Prostate gland (tissue), 2 donors: ENCODE data around the gene TTN. TPM values are rescaled to one million over a fixed set of nuclear protein-coding genes. Genes with fewer than 3 reads are reported as not detected.
"Not testable (repeated sequence)": the region's sequence is repeated elsewhere in the genome, so short reads cannot be mapped to it uniquely, and the experiment has no call there.

Experiments
- DNase-seq: peaks from one replicate; pipeline ENCODE4 v3.0.0-alpha.2; 2019; ENCODE audit warnings: low spot score
- H3K27ac ChIP-seq, 2 donors: fragments of 200-600 bp; sonication (generic); 2 replicates each; pipeline ENCODE4 v1.5.1; 2017 to 2019
- H3K27me3 ChIP-seq: fragments of 200-600 bp; sonication (generic); replicated peaks from 2 replicates; pipeline ENCODE4 v1.5.1; 2019; ENCODE audit not compliant: insufficient read depth
- H3K36me3 ChIP-seq, 2 donors: fragments of 200-600 bp; sonication (generic); 1 replicate in 1 of 2; 2 replicates in 1 of 2; pipeline versions ENCODE4 v1.5.1 to v1.8.1; 2017 to 2019
- H3K4me1 ChIP-seq: fragments of 200-600 bp; sonication (generic); replicated peaks from 2 replicates; pipeline ENCODE4 v1.5.1; 2019
- H3K4me3 ChIP-seq, 2 donors: fragments of 200-600 bp; sonication (generic); 2 replicates each; pipeline ENCODE4 v1.5.1; 2017 to 2019
- H3K9me3 ChIP-seq: fragments of 200-600 bp; sonication (generic); 2 replicates; pipeline ENCODE4 v1.5.1; 2017
- POLR2A ChIP-seq: fragments of 450-650 bp; IDR thresholded peaks from one replicate; pipeline ENCODE4 v1.6.1; 2016; ENCODE audit warnings: antibody characterized with exemption, mild to moderate bottlenecking
- POLR2AphosphoS5 ChIP-seq: sonication (generic); formaldehyde crosslinking; IDR thresholded peaks from one replicate; pipeline ENCODE4 v1.6.1; 2017; ENCODE audit warnings: antibody characterized with exemption
- WGBS: methylation state at CpG from one replicate; pipeline ENCODE4 v1.1.5; 2018; 5-methylcytosine and 5-hydroxymethylcytosine counted together
- intact Hi-C: fragments of 100-400 bp; cut with DNase I; formaldehyde crosslinking; loops from one replicate; pipeline ENCODE4 v1.14.2; 2022
- total RNA-seq, 2 donors: library from RNA; depleted of rRNA; stranded (reverse); fragments of >200 nt; gene quantifications; one replicate each; pipeline ENCODE4 v1.1.0, GENCODE V29; 2016
- TF ChIP-seq, protein P1 (sequence below), 4 experiments: fragments of 200-600 bp in 2 of 4; fragments of 450-650 bp in 2 of 4; sonication (generic) in 2 of 4; IDR thresholded peaks; 1 replicate in 3 of 4; 2 replicates in 1 of 4; pipeline ENCODE4 v1.5.1; 2016 to 2019; ENCODE audit warnings: antibody characterized with exemption in 4 of 4, mild to moderate bottlenecking in 2 of 4, moderate library complexity in 2 of 4

Gene TTN
- total RNA-seq, 2 donors from 2014 or later = 10.3 to 36.8 TPM

GRCh38 chr2:178679891-178680290 is 127.3 kb downstream of the TTN start:
- TF ChIP-seq, protein P1, sequence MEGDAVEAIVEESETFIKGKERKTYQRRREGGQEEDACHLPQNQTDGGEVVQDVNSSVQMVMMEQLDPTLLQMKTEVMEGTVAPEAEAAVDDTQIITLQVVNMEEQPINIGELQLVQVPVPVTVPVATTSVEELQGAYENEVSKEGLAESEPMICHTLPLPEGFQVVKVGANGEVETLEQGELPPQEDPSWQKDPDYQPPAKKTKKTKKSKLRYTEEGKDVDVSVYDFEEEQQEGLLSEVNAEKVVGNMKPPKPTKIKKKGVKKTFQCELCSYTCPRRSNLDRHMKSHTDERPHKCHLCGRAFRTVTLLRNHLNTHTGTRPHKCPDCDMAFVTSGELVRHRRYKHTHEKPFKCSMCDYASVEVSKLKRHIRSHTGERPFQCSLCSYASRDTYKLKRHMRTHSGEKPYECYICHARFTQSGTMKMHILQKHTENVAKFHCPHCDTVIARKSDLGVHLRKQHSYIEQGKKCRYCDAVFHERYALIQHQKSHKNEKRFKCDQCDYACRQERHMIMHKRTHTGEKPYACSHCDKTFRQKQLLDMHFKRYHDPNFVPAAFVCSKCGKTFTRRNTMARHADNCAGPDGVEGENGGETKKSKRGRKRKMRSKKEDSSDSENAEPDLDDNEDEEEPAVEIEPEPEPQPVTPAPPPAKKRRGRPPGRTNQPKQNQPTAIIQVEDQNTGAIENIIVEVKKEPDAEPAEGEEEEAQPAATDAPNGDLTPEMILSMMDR (IDR thresholded peaks at IDR 0.05) = no peak
- TF ChIP-seq POLR2AphosphoS5 = no peak
- TF ChIP-seq POLR2A = no peak
- intact Hi-C loops = no loop called here
- WGBS = 56% methylated on average over 1 of the region's 1 CpG
- H3K4me1 ChIP-seq = no peaks in the 10 kb centered on the region
- no peak for DNase-seq
- H3K27me3 ChIP-seq = no peaks in the 10 kb centered on the region
- no peaks in the 10 kb centered on the region for H3K36me3 ChIP-seq
- no peaks in the 10 kb centered on the region for H3K9me3 ChIP-seq
- H3K4me3 ChIP-seq = no peak overlapping the region
- no peak overlapping the region for H3K27ac ChIP-seq

- no peaks in the 10 kb centered on the region for H3K9me3 ChIP-seq
- no peak overlapping the region for H3K27ac ChIP-seq
- no peak overlapping the region for H3K4me3 ChIP-seq
- no peak for TF ChIP-seq POLR2A
- TF ChIP-seq, protein P1 (IDR thresholded peaks at IDR 0.05) = no peak
- no peaks in the 10 kb centered on the region for H3K36me3 ChIP-seq
- 72% methylated on average over 2 of the region's 2 CpGs for WGBS
- DNase-seq = no peak
- no peaks in the 10 kb centered on the region for H3K4me1 ChIP-seq
- no peaks in the 10 kb centered on the region for H3K27me3 ChIP-seq
- intact Hi-C loops = no loop called here
Measured at GRCh38 chr2:178677599-178677998, 129.6 kb downstream of the TTN start.

- no peak for TF ChIP-seq POLR2A
- TF ChIP-seq POLR2AphosphoS5 = no peak
- TF ChIP-seq, protein P1 (IDR thresholded peaks at IDR 0.05) = no peak
- Histone ChIP-seq H3K27me3 (no peaks in the 10 kb centered on the region), H3K4me1 (no peaks in the 10 kb centered on the region), H3K27ac (no peak overlapping the region), H3K4me3 (no peak overlapping the region), H3K9me3 (no peaks in the 10 kb centered on the region), H3K36me3 (no peaks in the 10 kb centered on the region)
- no peak for DNase-seq
- 93% methylated on average over 5 of the region's 5 CpGs for WGBS
- intact Hi-C loops = no loop called here
Measured at GRCh38 chr2:178676046-178676445, 131.2 kb downstream of the TTN start.

GRCh38 chr2:178674122-178674521 is 133.1 kb downstream of the TTN start:
- no peaks in the 10 kb centered on the region for H3K36me3 ChIP-seq
- DNase-seq = no peak
- no peak overlapping the region for H3K4me3 ChIP-seq
- no peaks in the 10 kb centered on the region for H3K27me3 ChIP-seq
- no peaks in the 10 kb centered on the region for H3K4me1 ChIP-seq
- TF ChIP-seq, protein P1 (IDR thresholded peaks at IDR 0.05) = no peak
- no peak for TF ChIP-seq POLR2AphosphoS5
- no peak for TF ChIP-seq POLR2A
- no peaks in the 10 kb centered on the region for H3K9me3 ChIP-seq
- 88% methylated on average over 4 of the region's 4 CpGs for WGBS
- H3K27ac ChIP-seq = no peak overlapping the region
- intact Hi-C loops = no loop called here

- intact Hi-C loops = no loop called here
- H3K4me3 ChIP-seq = no peak overlapping the region
- no peaks in the 10 kb centered on the region for H3K36me3 ChIP-seq
- no peak overlapping the region for H3K27ac ChIP-seq
- TF ChIP-seq POLR2A = no peak
- TF ChIP-seq POLR2AphosphoS5 = no peak
- TF ChIP-seq, protein P1 (IDR thresholded peaks at IDR 0.05) = no peak
- no peak for DNase-seq
- no peaks in the 10 kb centered on the region for H3K27me3 ChIP-seq
- H3K9me3 ChIP-seq = no peaks in the 10 kb centered on the region
- H3K4me1 ChIP-seq = no peaks in the 10 kb centered on the region
Measured at GRCh38 chr2:178666458-178666857, 140.8 kb downstream of the TTN start.

DNA sequence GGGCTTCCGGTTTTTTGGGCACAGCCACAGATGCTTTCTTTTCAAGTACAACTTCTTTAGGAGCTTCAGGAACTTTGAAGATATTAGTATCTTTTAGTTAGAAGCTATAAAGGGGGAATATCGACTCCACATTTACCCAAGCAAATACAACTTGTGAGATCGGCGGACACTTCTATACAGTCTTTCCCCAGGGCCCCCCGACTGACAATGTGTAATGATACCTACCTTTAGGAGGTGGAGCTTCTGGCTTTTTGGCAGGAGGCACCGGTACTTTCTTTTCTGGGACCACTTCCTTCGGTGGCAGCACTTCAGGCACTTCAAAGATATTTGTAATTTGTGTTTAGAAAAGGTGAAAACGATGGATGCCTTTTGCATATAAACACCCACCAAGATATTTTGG is 148.7 kb downstream of the TTN start:
- H3K27me3 ChIP-seq, H3K9me3 ChIP-seq, DNase-seq, H3K4me3 ChIP-seq, H3K4me1 ChIP-seq, H3K36me3 ChIP-seq, intact Hi-C loops, H3K27ac ChIP-seq: not testable (repeated sequence)
- WGBS = 86% methylated on average over 1 of the region's 8 CpGs
